ENCODE results near the gene EVC2. TPM values are rescaled to one million over a fixed set of nuclear protein-coding genes. Genes with fewer than 3 reads are reported as not detected.

Gene EVC2
- total RNA-seq, 1 experiment from 2014 or later, result 7.8 TPM

DNA sequence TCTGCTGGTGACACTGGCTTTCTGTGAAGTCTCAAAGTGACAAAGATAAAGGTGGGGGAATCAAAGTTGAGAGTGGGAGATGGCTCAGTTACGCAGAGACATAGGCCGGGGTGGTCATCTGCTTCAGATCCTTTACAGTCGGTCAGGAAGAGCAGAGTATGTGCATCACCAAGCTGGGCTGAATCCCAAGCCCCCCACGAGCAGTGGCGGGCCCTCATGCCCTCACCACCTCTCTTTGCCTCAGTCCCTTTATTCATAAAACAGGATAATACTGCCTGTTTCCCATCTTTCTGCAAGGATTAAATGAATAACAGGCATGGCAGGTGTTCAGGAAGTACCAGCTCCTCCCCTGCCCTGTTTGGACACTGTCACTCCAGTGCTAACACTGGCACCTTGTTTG lies 135.6 kb downstream of the EVC2 start:
- Mint-ChIP-seq H3K4me1 (peaks cover 4% of the 10 kb centered on the region in 2 experiments), H3K36me3 (ENCODE audit: insufficient read depth in 1 of 3, low read depth in 3 of 3) (peaks cover 13 to 27% (median 25%) of the 10 kb centered on the region in 3 experiments; a peak in 6 of 7 replicates), H3K9me3 (no peaks in the 10 kb centered on the region; a peak in 1 of 5 replicates), H3K27ac (no peak overlapping the region), H3K27me3 (ENCODE audit: low read depth) (no peaks in the 10 kb centered on the region), H3K4me3 (no peak overlapping the region)
- no peak overlapping the region for H2AK5ac ChIP-seq (ENCODE audit: insufficient read length, low read length)
- H4K20me1 ChIP-seq (ENCODE audit: control insufficient read depth, insufficient read depth, insufficient read length), result no peaks in the 10 kb centered on the region
- H3K56ac ChIP-seq (ENCODE audit: insufficient read length, low read depth, low read length), result no peak overlapping the region
- no peak overlapping the region for H2BK12ac ChIP-seq (ENCODE audit: insufficient read length, low read depth, low read length)
- H2AFZ ChIP-seq (ENCODE audit: low read length), result no peak overlapping the region
- H3K4me2 ChIP-seq (ENCODE audit: insufficient read depth, insufficient read length, low read length), result no peak overlapping the region
- H3K23me2 ChIP-seq (ENCODE audit: insufficient read length, low read depth, low read length, poor library complexity, severe bottlenecking), result no peaks in the 10 kb centered on the region
- H4K91ac ChIP-seq (ENCODE audit: insufficient read length, low read depth, low read length), result no peak overlapping the region
- no peaks in the 10 kb centered on the region for H3K79me2 ChIP-seq (ENCODE audit: insufficient read depth, low read length)
- no peak overlapping the region for H3K4ac ChIP-seq (ENCODE audit: low read depth, low read length)
- WGBS (ENCODE audit: extremely low coverage, insufficient read length, low lambda C conversion rate), result no CpG with 5 or more reads among the region's 5 CpGs
- H2BK120ac ChIP-seq (ENCODE audit: low read depth, low read length, poor library complexity, severe bottlenecking), result no peak overlapping the region
- no peak overlapping the region for H4K8ac ChIP-seq (replicated peaks; ENCODE audit: insufficient read length, low read depth, low read length)
- DNase-seq, result no peak
- no peaks in the 10 kb centered on the region for H3K27me3 ChIP-seq (ENCODE audit: insufficient read depth, low read length)
- TF ChIP-seq CTCF (conservative IDR thresholded peaks at IDR 0.05), result no peak
- H3K79me1 ChIP-seq (ENCODE audit: insufficient read depth, low read depth, low read length, poor library complexity, severe bottlenecking), result no peaks in the 10 kb centered on the region
- H3T11ph ChIP-seq (ENCODE audit: low read length), result no peak overlapping the region
- H2BK5ac ChIP-seq (ENCODE audit: insufficient read length, low read length), result no peak overlapping the region
- no peaks in the 10 kb centered on the region for H3K4me1 ChIP-seq (ENCODE audit: insufficient read depth, low read length)
- H3K23ac ChIP-seq (ENCODE audit: insufficient read length, low read depth, low read length), result no peak overlapping the region
- no peak overlapping the region for H3K27ac ChIP-seq (ENCODE audit: insufficient read length, low read depth, low read length)
- no peak overlapping the region for H3K18ac ChIP-seq (ENCODE audit: insufficient read length, low read depth, low read length)
- H3K9ac ChIP-seq (ENCODE audit: extremely low read depth, insufficient read length, low read length), result no peak overlapping the region
- H2BK15ac ChIP-seq (ENCODE audit: low read depth, low read length), result no peak overlapping the region
- H3K14ac ChIP-seq (ENCODE audit: insufficient read depth, low read length), result no peak overlapping the region
- no peak overlapping the region for H2BK20ac ChIP-seq (ENCODE audit: low read depth, low read length, poor library complexity, severe bottlenecking)
- no peaks in the 10 kb centered on the region for H3K9me3 ChIP-seq (ENCODE audit: control insufficient read depth, low read depth, low read length)
- H4K5ac ChIP-seq (ENCODE audit: insufficient read length, low read depth, low read length), result no peak overlapping the region
